ENCODE data around the gene PI4K2B. TPM values are rescaled to one million over a fixed set of nuclear protein-coding genes. Genes with fewer than 3 reads are reported as not detected.
"Not testable (repeated sequence)": the region's sequence is repeated elsewhere in the genome, so short reads cannot be mapped to it uniquely, and the experiment has no call there.

The PI4K2B gene
- total RNA-seq, 1 experiment from 2014 or later, result 10.3 TPM

DNA sequence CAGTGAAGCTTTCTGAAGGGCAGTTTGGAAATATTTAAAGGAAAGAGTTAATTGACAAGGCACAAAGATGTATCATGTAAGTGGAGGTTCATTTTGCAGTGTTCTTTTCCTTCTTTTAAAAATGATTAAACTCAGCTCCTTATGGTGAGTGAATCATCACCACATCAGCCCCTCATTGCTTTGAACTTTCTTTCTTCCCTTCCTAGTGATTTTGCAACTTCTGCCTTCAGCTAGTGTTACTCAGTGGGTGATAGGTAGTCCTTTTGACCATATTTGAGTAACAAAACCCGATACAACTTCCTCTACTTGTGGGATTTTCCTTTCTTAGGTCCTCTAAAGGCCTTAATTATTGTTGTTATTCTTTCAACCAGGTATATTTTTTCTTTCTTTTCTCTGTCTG is 86.9 kb downstream of the PI4K2B start:
- in situ Hi-C loops (cut with HindIII; ENCODE audit: low pct_unique_long_range_greater_than_20kb, low sequenced_read_pairs), result no loop called here
- no peak for DNase-seq (ENCODE audit: low read depth, low spot score)

DNA sequence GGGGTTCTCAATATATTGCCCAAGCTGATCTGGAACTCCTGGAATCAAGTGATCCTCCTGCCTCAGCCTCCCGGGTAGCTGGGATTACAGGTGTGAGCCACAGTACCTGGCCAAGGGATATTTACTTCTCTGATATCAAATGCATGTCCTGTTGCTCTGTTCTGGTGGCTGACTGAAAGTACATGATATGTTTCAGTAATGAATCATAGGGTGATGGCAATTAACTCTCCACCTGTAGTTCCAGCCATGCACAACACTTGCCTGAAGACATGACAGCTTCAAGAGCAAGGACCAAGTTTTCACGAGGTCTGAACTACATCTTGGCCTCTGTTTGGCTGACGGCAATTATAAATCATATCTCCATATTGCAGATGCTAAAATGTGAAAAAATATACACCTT is 87.9 kb downstream of the PI4K2B start:
- DNase-seq (ENCODE audit: low read depth, low spot score), result no peak
- in situ Hi-C loops (cut with HindIII; ENCODE audit: low pct_unique_long_range_greater_than_20kb, low sequenced_read_pairs), result no loop called here

DNA sequence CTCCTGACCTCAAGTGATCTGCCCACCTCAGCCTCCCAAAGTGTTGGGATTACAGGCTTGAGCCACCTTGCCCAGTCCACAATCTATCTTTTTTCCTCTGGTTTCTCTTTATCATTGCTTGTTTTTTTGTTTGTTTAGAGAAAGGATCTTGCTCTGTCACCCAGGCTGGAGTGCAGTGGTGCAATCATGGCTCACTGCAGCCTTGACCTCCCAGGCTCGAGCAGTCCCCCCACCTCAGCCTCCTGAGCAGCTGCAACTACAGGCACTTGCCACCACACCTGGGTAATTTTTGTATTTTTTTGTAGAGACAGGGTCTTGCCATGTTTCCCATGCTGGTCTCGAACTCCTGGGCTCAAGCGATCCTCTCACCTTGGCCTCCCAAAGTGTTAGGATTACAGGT is 94.6 kb downstream of the PI4K2B start:
- DNase-seq (ENCODE audit: low read depth, low spot score); in situ Hi-C loops (cut with HindIII; ENCODE audit: low pct_unique_long_range_greater_than_20kb, low sequenced_read_pairs): not testable (repeated sequence)

Small RNA genes within 50 kb of the gene (small RNA-seq; reads per million reads assigned to genes)
- gene RF00004, result 0 reads per million in 2 experiments

Other genes with a start within 250 kb of the PI4K2B start
- gene LGI2, start 203.1 kb upstream of the PI4K2B start, total RNA-seq (2014; rRNA removed; shearing (Covaris generic)), result 0.03 and 0.05 TPM in 2 replicates
- 6.9 and 8.4 TPM in 2 replicates for gene SEPSECS, start 73.6 kb upstream of the PI4K2B start, total RNA-seq (2014; rRNA removed; shearing (Covaris generic))
- gene ZCCHC4, start 78.7 kb downstream of the PI4K2B start, total RNA-seq (2014; rRNA removed; shearing (Covaris generic)), result 8.9 and 9.3 TPM in 2 replicates
- gene ANAPC4, start 143.2 kb downstream of the PI4K2B start, total RNA-seq (2014; rRNA removed; shearing (Covaris generic)), result 29.4 and 29.6 TPM in 2 replicates

Measured in SK-MEL-5 (cell line).